HCT116 (cell line): Measurements from ENCODE around the gene DNAH7. TPM values are rescaled to one million over a fixed set of nuclear protein-coding genes. Genes with fewer than 3 reads are reported as not detected.

ENCODE experiments used
- ATAC-seq: fragments of 200-7000 bp; cut with Tn5 transposase; 2 replicates; pipeline ENCODE4 v1.9.1; 2020; ENCODE audit warnings: mild to moderate bottlenecking, moderate library complexity
- BruUV-seq: library from RNA; stranded (reverse); fragments of 400-500 nt; replicated peaks from 2 replicates; lab custom pipeline; 2021; lab: Mats Ljungman, UMichigan
- CTCF ChIA-PET: fragments of 300-600 bp; sonication (Branson Sonifier 250); formaldehyde crosslinking; loops from one replicate; lab custom pipeline; 2021; ENCODE audit warnings: antibody characterized with exemption; lab: Charles Lee
- POLR2A ChIA-PET: fragments of 300-600, 350-600 bp; sonication (Branson Sonifier 250); formaldehyde crosslinking; loops from one replicate; lab custom pipeline; 2021; ENCODE audit warnings: antibody characterized with exemption; lab: Charles Lee
- RAD21 ChIA-PET, 2 experiments: fragments of 300-600 bp; sonication (Branson Sonifier 250); formaldehyde crosslinking; loops; one replicate each; lab custom pipeline; 2023; ENCODE audit warnings: low total read pairs in 2 of 2; ENCODE audit not compliant: uncharacterized antibody in 2 of 2, unreplicated experiment in 2 of 2, low non-redundant PET in 1 of 2; lab: Charles Lee
- DNase-seq: peaks from one replicate; pipeline ENCODE4 v3.0.0-alpha.2; 2010; ENCODE audit warnings: low read depth, low spot score
- H2AFZ ChIP-seq: fragments of 200-600 bp; shearing (Covaris generic), sonication (generic); 2 replicates; pipeline ENCODE4 v1.6.1; 2017; ENCODE audit warnings: low read depth, mixed run types, mixed read lengths, antibody characterized with exemption, low read length; ENCODE audit not compliant: poor library complexity, severe bottlenecking
- H3K27ac ChIP-seq: 2 replicates; pipeline ENCODE4 v1.5.1; 2012; ENCODE audit warnings: low read depth, low read length
- H3K27me3 ChIP-seq: fragments of 200-600 bp; sonication (generic); 2 replicates; pipeline ENCODE4 v1.6.1; 2016; ENCODE audit warnings: mixed run types, low read length, mixed read lengths; ENCODE audit not compliant: insufficient read depth
- H3K36me3 ChIP-seq, 2 experiments: fragments of 200-500 bp in 1 of 2; fragments of 200-600 bp in 1 of 2; sonication (Bioruptor generic) in 1 of 2; sonication (generic) in 1 of 2; 2 replicates each; pipeline versions ENCODE4 v1.5.1 to v1.6.1; 2014 to 2016; ENCODE audit warnings: low read length in 2 of 2, inconsistent platforms in 1 of 2, mixed read lengths in 1 of 2, mixed run types in 1 of 2; ENCODE audit not compliant: insufficient read depth in 2 of 2, control insufficient read depth in 1 of 2
- H3K4me1 ChIP-seq, 2 experiments: fragments of 200-600 bp in 1 of 2; sonication (generic) in 1 of 2; 2 replicates each; pipeline versions ENCODE4 v1.5.1 to v1.6.1; 2012 to 2017; ENCODE audit warnings: low read length in 2 of 2, inconsistent platforms in 1 of 2, mild to moderate bottlenecking in 1 of 2, mixed read lengths in 1 of 2, mixed run types in 1 of 2, moderate library complexity in 1 of 2; ENCODE audit not compliant: insufficient read depth in 2 of 2, control insufficient read depth in 1 of 2
- H3K4me2 ChIP-seq: fragments of 200-600 bp; sonication (generic); 2 replicates; pipeline ENCODE4 v1.6.1; 2017; ENCODE audit warnings: mixed run types, low read length, mixed read lengths
- H3K4me3 ChIP-seq, 2 experiments: fragments of 200-600 bp in 1 of 2; sonication (generic) in 1 of 2; replicated peaks in 1 of 2; 2 replicates each; pipeline ENCODE4 v1.5.1; 2011 to 2016; ENCODE audit warnings: low read length in 2 of 2, control low read depth in 1 of 2, low read depth in 1 of 2, mild to moderate bottlenecking in 1 of 2, mixed read lengths in 1 of 2, mixed run types in 1 of 2
- H3K79me2 ChIP-seq: fragments of 200-600 bp; sonication (generic); 2 replicates; pipeline ENCODE4 v1.6.1; 2017; ENCODE audit warnings: mild to moderate bottlenecking, mixed run types, low read length, moderate library complexity, mixed read lengths; ENCODE audit not compliant: insufficient read depth
- H3K9ac ChIP-seq: fragments of 200-600 bp; sonication (generic); 2 replicates; pipeline ENCODE4 v1.6.1; 2016; ENCODE audit warnings: low read length, mixed read lengths
- H3K9me2 ChIP-seq: fragments of 200-600 bp; sonication (generic), shearing (Covaris generic); 2 replicates; pipeline ENCODE4 v1.6.1; 2017; ENCODE audit warnings: mixed run types, mild to moderate bottlenecking, moderate library complexity; ENCODE audit not compliant: insufficient read depth
- H3K9me3 ChIP-seq, 2 experiments: fragments of 200-500 bp in 1 of 2; fragments of 200-600 bp in 1 of 2; sonication (Bioruptor generic) in 1 of 2; sonication (generic) in 1 of 2; 2 replicates each; pipeline ENCODE4 v1.6.1; 2014 to 2017; ENCODE audit warnings: low read length in 2 of 2, mixed read lengths in 2 of 2, inconsistent platforms in 1 of 2, low read depth in 1 of 2, mild to moderate bottlenecking in 1 of 2, mixed run types in 1 of 2, moderate library complexity in 1 of 2; ENCODE audit not compliant: control insufficient read depth in 1 of 2, insufficient read depth in 1 of 2
- H4K20me1 ChIP-seq: fragments of 200-600 bp; sonication (generic), shearing (Covaris generic); 2 replicates; pipeline ENCODE4 v1.6.1; 2017; ENCODE audit warnings: mixed run types, mild to moderate bottlenecking, moderate library complexity; ENCODE audit not compliant: insufficient read depth
- CBX3 ChIP-seq: IDR thresholded peaks from 2 replicates; pipeline ENCODE4 v1.6.1; 2012; ENCODE audit warnings: low read depth
- EZH2phosphoT487 ChIP-seq: fragments of 200-600 bp; IDR thresholded peaks from 2 replicates; pipeline ENCODE4 v1.6.1; 2018; ENCODE audit warnings: antibody characterized with exemption, borderline replicate concordance
- MAX ChIP-seq: IDR thresholded peaks from 2 replicates; pipeline ENCODE4 v1.6.1; 2012
- POLR2A ChIP-seq: IDR thresholded peaks from 2 replicates; pipeline ENCODE4 v1.7.0; 2011; ENCODE audit warnings: borderline replicate concordance; ENCODE audit not compliant: insufficient read depth, insufficient read length; ENCODE audit errors: extremely low read depth
- POLR2AphosphoS5 ChIP-seq: IDR thresholded peaks from 2 replicates; pipeline ENCODE4 v1.6.1; 2011; ENCODE audit warnings: mild to moderate bottlenecking, low read depth, low read length, moderate library complexity
- RAD21 ChIP-seq: IDR thresholded peaks from 2 replicates; pipeline ENCODE4 v1.6.1; 2012; ENCODE audit warnings: low read depth, mild to moderate bottlenecking
- SIN3A ChIP-seq: IDR thresholded peaks from 2 replicates; pipeline ENCODE4 v1.6.1; 2012; ENCODE audit warnings: low read depth
- SP1 ChIP-seq: IDR thresholded peaks from 2 replicates; pipeline ENCODE4 v1.6.1; 2012; ENCODE audit warnings: low read depth
- SRF ChIP-seq: IDR thresholded peaks from 2 replicates; pipeline ENCODE4 v1.6.1; 2012; ENCODE audit warnings: low read depth
- TCF7L2 ChIP-seq: IDR thresholded peaks from 2 replicates; pipeline ENCODE4 v1.7.0; 2011; ENCODE audit warnings: borderline replicate concordance, inconsistent platforms; ENCODE audit not compliant: insufficient read depth, insufficient read length; ENCODE audit errors: extremely low read depth
- ZFX ChIP-seq: fragments of 450-650 bp; IDR thresholded peaks from 2 replicates; pipeline ENCODE4 v1.6.1; 2017
- ZNF274 ChIP-seq: fragments of 200-500 bp; sonication (Bioruptor generic); IDR thresholded peaks from 2 replicates; pipeline ENCODE4 v1.6.1; 2014; ENCODE audit warnings: mild to moderate bottlenecking, low read depth, low read length, inconsistent platforms
- intact Hi-C: fragments of 100-400 bp; cut with micrococcal nuclease; formaldehyde crosslinking; loops from 2 replicates; pipeline ENCODE4 v1.10.0; 2022
- total RNA-seq: library from RNA; stranded (reverse); gene quantifications from one replicate; pipeline ENCODE4 v1.2.1, GENCODE V29; 2021; ENCODE audit not compliant: unreplicated experiment
- TF ChIP-seq, protein P1 (sequence below): IDR thresholded peaks from 2 replicates; pipeline ENCODE4 v1.6.1; 2012

The DNAH7 gene
- total RNA-seq, 1 experiment from 2014 or later, result not detected

DNA sequence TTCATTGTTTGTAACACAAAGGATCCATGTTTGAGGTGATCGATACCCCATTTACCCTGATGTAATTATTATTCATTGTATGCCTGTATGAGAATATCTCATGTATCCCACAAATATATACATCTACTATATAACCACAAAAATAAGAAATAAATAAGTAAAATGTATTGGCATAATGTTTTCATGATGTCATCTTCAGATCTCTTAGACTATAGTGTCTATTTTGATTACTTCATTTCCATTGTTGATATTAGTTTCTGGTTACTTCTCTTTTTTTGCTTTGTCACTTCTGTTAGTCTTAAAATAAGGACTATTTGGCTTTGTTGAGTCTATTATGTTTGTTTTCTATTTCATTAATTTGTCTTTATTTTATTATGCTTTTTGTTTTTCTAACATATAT lies 301.9 kb downstream of the DNAH7 start:
- peaks cover 0 to 4% of the 10 kb centered on the region in 2 experiments; a peak in 1 of 4 replicates for H3K9me3 ChIP-seq
- no peak overlapping the region for H3K27ac ChIP-seq
- ChIA-PET RAD21 (no interaction called here), POLR2A (no interaction called here), CTCF (no interaction called here)
- no peak overlapping the region for H3K4me3 ChIP-seq
- H3K4me1 ChIP-seq, result no peaks in the 10 kb centered on the region
- intact Hi-C loops, result no loop called here
- H3K4me2 ChIP-seq, result no peak overlapping the region
- ATAC-seq (no peak), DNase-seq (no peak)
- H4K20me1 ChIP-seq, result no peaks in the 10 kb centered on the region
- H3K79me2 ChIP-seq, result no peaks in the 10 kb centered on the region
- H3K27me3 ChIP-seq, result no peaks in the 10 kb centered on the region
- no peaks in the 10 kb centered on the region for H3K9me2 ChIP-seq
- no peaks in the 10 kb centered on the region for H3K36me3 ChIP-seq
- H2AFZ ChIP-seq, result no peak overlapping the region
- no TSS peak for BruUV-seq
- no peak overlapping the region for H3K9ac ChIP-seq
- TF ChIP-seq RAD21 (no peak), SP1 (no peak), POLR2AphosphoS5 (no peak), MAX (no peak), TCF7L2 (no peak), SIN3A (no peak), ZFX (no peak), CBX3 (no peak), SRF (no peak), EZH2phosphoT487 (no peak)
- TF ChIP-seq, protein P1, sequence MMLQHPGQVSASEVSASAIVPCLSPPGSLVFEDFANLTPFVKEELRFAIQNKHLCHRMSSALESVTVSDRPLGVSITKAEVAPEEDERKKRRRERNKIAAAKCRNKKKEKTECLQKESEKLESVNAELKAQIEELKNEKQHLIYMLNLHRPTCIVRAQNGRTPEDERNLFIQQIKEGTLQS, result no peak

GRCh38 chr2:195763866-195764265 lies 304.8 kb downstream of the DNAH7 start:
- H3K27me3 ChIP-seq, result no peaks in the 10 kb centered on the region
- RAD21 ChIA-PET, result no interaction called here
- BruUV-seq, result no TSS peak

More at GRCh38 chr2:195763866-195764265, 304.8 kb downstream of the DNAH7 start:
- Histone ChIP-seq H3K9me3 (peaks cover 0 to 4% of the 10 kb centered on the region in 2 experiments; a peak in 1 of 4 replicates), H3K4me1 (no peaks in the 10 kb centered on the region), H3K9ac (no peak overlapping the region), H2AFZ (no peak overlapping the region), H4K20me1 (no peaks in the 10 kb centered on the region)
- no peak for ATAC-seq
- POLR2A ChIA-PET, result no interaction called here
- DNase-seq, result no peak
- TF ChIP-seq POLR2AphosphoS5 (no peak), POLR2A (no peak), EZH2phosphoT487 (no peak), RAD21 (no peak), SRF (no peak), ZNF274 (no peak), TCF7L2 (no peak), CBX3 (no peak)
- TF ChIP-seq, all 23 proteins: peak for 0
- H3K27ac ChIP-seq, result no peak overlapping the region
- H3K4me2 ChIP-seq, result no peak overlapping the region
- intact Hi-C loops, result no loop called here
- CTCF ChIA-PET, result no interaction called here
- no peak overlapping the region for H3K4me3 ChIP-seq
- H3K79me2 ChIP-seq, result no peaks in the 10 kb centered on the region
- H3K36me3 ChIP-seq, result no peaks in the 10 kb centered on the region
- no peaks in the 10 kb centered on the region for H3K9me2 ChIP-seq
